ENCODE measurements around the gene MTERF4.

Gene MTERF4

GRCh38 chr2:241102239-241102803, at the start of gene MTERF4:
MTERF4 (minus strand) TSS chr2:241102287; CDS start chr2:241102273, 14 bp downstream.
- peak; percentile 67 for DNase-seq

DNA sequence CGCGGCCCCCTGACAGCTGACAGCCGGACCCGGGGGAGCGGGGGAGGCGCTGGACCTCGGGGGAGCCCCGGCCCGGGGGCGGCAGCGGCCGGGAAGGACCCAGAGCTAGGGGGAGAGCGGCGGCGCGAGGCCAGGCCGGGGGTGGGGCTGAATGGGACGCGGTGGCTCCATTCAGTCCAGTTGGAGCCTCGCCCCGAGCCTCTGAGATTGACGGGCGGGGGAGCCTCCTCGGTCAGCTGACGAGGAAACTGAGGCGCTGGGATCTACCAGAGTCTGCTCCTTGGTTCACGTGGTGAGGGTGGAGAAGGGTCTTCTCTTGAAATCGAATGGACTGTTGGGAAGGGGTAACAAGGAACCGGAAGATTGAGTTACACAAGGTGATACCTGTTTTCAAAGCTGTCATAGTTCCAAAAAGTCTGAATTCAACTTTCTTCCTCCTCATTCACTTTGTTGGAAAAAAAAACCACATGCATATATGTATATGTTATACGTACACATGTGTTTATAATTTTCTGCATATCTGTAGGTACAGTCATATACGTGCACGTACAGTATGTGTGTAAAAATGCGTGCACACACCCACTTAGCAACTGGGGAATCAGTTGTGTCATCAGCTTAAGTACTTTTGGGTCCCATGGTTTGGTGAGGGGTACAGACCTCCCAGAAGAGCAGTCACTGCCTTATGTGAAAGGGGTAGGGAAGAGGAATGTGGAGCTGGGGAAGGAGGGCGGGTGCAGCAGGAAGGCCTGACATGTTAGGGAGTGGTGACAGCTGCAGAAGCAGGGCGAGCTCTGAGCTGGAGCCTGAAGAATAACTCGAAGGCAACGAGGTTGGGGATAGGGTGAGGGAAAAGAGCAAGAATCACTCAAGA, 48.8 kb upstream of the MTERF4 start:
- no peak for DNase-seq

DNA sequence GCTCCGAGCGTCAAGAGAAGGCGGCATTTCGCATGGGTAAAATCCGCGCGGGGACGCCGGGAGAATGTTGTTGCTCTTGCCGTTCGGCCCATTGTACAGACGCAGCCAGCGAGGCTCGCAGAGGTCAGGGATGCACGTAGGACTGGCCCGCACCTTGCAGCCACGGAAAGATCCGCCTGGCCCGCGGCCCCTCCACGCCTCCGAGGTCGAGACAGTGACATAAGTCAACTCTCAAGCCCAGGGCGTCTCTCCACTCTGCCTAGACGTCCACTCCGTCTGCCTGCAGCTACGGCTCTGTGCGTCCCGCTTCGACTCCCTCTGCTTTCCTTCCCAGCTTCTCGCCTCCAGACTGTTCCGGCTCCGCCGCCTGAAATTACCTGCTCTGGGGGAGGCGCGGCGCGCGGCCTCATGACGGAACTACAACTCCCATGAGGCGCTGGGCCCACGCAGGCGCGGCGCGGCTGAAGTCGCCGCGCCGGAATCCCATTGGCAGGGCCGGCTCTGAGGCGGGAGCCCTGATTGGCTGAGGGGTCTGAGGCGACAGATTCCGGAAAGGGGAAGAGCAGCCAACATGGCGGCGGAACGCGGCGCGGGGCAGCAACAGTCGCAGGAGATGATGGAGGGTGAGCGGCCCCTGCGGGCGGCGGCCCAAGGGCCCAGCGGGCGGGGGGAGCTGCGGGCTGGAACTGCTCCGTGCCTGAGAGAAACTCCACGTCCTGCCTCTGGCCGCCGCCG, 48.0 kb upstream of the MTERF4 start, which contains the start of gene PPP1R7:
Gene PPP1R7, plus strand, starts transcription at position 543 of the 735 bp plus-strand sequence. Its CDS starts 29 bp downstream, at position 572.
- peak; percentile 89 for DNase-seq

- DNase-seq: no peak
These were observed 47.5 kb upstream of the MTERF4 start for GRCh38 chr2:241149675-241149924.

- DNase-seq: peak; percentile 92
These were observed 47.0 kb upstream of the MTERF4 start, which contains the start of gene PASK for GRCh38 chr2:241148891-241149674. PASK (minus strand) TSS chr2:241149472; CDS start chr2:241143032, 6,440 bp downstream.

- no peak for DNase-seq
These were observed 46.2 kb upstream of the MTERF4 start for GRCh38 chr2:241148239-241148638.

DNA sequence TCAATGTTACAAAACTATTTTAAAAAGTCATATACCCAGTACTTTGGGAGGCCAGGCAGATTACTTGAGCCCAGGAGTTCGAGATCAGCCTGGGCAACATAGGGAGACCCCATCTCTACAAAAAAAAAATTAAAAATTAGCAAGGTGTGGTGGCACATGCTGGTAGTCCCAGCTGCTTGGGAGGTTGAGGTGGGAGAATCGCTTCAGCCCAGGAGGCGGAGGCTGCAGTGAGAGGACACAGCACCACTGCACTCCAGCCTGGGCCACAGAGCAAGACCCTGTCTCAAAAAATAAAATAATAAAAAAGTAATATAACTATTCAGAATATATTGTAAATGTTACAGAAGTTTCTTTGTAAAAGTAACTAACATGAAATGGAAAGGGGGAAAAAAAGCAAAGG, 45.2 kb upstream of the MTERF4 start:
- DNase-seq: no peak

DNA sequence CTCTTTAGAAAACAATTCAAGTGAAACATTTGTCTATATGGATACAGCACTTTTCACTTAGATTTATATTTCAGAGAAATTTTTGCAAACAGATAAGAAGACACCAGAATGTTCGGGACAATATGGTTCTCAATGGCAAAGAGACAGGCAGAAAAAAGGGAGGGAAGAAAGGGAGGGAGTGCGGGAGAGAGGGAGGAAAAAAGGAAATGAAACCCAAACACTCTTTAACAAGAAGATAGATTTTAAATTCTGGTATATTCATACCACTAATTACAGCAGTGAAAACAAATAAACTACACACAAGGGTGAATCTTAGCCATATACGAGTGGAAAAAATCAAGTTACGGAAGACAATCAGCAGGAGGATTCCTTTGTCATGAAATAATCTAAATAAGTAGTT, 44.2 kb upstream of the MTERF4 start:
- DNase-seq: no peak

GRCh38 chr2:241142593-241142992, 40.5 kb upstream of the MTERF4 start:
- no peak for DNase-seq

- no peak for DNase-seq
These were observed 40.0 kb upstream of the MTERF4 start for GRCh38 chr2:241142063-241142462.

GRCh38 chr2:241141214-241141770, 39.2 kb upstream of the MTERF4 start:
- no peak for DNase-seq

GRCh38 chr2:241140445-241140840, 38.4 kb upstream of the MTERF4 start:
- no peak for DNase-seq

- DNase-seq: no peak
These were observed 37.7 kb upstream of the MTERF4 start for GRCh38 chr2:241139531-241140444.

DNA sequence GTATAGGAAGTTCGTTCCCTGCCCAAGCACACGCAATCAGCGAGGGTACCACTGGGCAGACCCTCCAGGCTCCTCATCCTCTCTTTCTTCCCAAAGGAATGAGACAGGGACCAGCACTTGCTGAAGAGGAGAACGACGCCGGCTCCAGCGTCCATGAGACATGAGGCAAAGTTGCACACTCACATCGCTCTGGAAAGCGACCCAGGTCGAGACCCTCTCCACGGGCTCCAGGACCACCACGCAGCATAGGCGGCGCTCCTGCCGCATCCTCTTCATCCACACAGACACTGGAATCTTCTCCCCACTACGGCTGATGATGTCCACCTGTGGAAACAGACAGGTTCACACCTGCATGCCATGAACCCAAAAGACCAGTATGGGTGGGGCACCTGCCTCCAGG, 36.4 kb upstream of the MTERF4 start:
- DNase-seq: no peak

DNA sequence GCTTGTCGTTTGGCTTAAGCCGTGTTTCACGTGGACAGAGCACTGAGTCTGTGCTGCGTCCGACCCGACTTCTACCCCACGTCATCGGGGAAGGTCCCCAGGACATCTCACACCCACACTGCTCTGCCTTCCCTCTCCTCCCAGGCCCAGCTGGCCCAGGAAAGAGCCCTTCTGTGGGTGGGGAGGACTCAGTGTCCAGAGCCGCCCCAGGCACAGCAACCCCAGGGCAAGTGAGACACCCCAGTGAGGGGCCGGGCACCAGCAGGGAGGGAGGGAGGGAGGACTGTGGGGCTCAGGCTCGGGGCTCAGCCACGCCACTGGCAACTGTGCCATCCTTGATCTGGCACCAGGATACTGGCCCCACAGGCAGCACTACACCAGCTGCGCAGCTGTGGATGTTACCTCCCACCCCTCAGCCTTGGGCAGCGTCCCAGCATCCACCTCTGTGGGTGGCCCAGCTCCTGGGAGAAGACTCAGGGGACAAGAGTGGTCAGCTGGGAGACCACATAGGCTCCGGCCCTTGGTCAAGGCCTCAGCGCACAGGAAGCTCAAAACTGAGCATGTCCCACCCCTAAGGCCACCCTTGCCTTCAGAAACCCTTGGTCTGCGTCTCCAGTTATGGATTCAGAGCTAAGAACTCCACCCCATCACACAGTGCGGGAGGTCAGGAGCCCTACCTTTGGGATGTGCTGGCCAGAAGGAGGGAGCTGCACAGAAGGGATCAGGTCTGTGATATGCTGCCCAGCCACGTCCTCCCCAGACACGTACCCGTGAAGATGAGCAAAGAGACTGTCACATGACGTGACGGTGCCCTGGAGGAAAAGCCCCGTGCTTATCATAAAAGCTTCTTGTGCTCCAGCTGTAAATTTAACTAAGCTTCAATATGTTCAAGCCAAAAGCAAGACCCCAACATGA, 35.4 kb upstream of the MTERF4 start:
- no peak for DNase-seq

DNA sequence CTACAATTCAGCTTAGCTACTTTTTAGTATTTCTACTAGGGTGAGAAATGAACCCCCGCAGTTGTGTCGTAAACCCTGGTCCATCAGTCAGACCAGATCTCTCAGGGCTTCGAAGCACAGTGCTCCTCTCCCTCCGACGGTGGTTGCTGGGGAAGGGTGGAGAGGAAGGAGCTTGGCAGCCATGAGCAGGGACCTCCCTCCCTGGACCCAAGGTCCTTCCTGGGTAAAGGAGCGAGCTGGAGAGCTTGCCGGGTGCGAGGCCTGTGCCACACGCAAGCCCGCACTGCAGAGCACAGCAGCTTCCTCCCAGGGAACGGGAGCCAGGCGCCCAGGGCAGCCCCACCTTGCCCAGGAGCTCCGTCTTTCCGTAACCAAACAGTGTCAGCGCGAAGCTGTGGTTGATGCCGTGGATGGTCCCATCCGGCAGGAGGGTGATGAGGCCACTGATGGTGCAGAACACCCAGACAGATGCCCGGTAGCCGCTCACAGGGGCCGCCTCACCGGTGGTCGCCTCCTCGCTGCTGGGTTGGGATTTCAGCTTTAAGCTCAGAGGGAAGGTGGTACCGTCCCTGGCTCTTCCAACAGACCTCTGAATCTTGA, 34.7 kb upstream of the MTERF4 start:
- no peak for DNase-seq

- no peak for DNase-seq
These were observed 34.1 kb upstream of the MTERF4 start for GRCh38 chr2:241136191-241136590.

GRCh38 chr2:241135737-241136136, 33.6 kb upstream of the MTERF4 start:
- DNase-seq: no peak

DNA sequence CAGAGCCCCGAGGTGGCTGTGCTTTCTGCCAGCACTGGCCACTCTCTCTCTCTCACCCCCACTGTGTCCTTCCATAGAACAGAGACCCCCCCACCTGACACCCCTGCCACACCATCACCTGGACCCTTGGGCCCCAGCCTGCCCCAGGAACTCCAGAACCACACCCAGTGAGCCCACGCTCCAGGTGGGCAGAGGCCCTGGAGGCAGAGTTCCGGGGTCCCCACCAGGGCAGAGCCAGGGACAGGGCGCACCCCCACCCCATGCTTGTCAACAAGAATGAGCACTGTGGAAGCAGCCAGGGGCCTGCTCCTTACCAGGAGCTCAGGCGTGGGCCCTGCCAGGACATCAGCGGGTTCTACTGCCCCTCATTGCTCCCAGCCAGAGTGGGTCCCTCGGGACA, 32.6 kb upstream of the MTERF4 start:
- DNase-seq: no peak

- no peak for DNase-seq
These were observed 31.3 kb upstream of the MTERF4 start for GRCh38 chr2:241133436-241133820.

All from NCI-H748 treated with DMSO at 0.1 percent for 48 hours (cell line).